SK-N-MC (cell line): ENCODE measurements around the gene PYGB.

Experiments
- DNase-seq: peaks from one replicate; pipeline ENCODE4 v3.0.0-alpha.2; 2011; ENCODE audit warnings: low read depth, low spot score
- H3K27ac ChIP-seq: fragments of 200-600 bp; sonication (generic); 2 replicates; pipeline ENCODE4 v1.5.1; 2016; ENCODE audit warnings: mixed run types
- H3K36me3 ChIP-seq: fragments of 200-600 bp; sonication (generic); 2 replicates; pipeline ENCODE4 v1.6.1; 2017; ENCODE audit warnings: antibody characterized with exemption, low read length, mixed read lengths; ENCODE audit not compliant: insufficient read depth
- H3K4me3 ChIP-seq: fragments of 200-600 bp; sonication (generic); 2 replicates; pipeline ENCODE4 v1.5.1; 2016
- H3K9ac ChIP-seq: fragments of 200-600 bp; sonication (generic); 2 replicates; pipeline ENCODE4 v1.8.0; 2017; ENCODE audit warnings: mixed run types, mixed read lengths; ENCODE audit not compliant: insufficient read length
- H3K9me3 ChIP-seq: fragments of 200-600 bp; sonication (generic); 2 replicates; pipeline ENCODE4 v1.6.1; 2017; ENCODE audit warnings: low read depth, mild to moderate bottlenecking, antibody characterized with exemption, low read length, moderate library complexity, mixed read lengths
- EZH2 ChIP-seq: fragments of 200-600 bp; sonication (generic); IDR thresholded peaks from one replicate; pipeline ENCODE4 v1.6.1; 2017; ENCODE audit warnings: antibody characterized with exemption
- FOXP2 ChIP-seq: optimal IDR thresholded peaks from 2 replicates; pipeline ENCODE3; 2011; ENCODE audit warnings: mild to moderate bottlenecking, moderate library complexity; ENCODE audit not compliant: insufficient read depth; ENCODE audit errors: extremely low read length, control extremely low read depth
- POLR2AphosphoS5 ChIP-seq: IDR thresholded peaks from 2 replicates; pipeline ENCODE4 v1.6.1; 2012; ENCODE audit warnings: mild to moderate bottlenecking, low read depth, low read length, borderline replicate concordance

The PYGB gene

GRCh38 chr20:25280051-25280573 lies 32.2 kb downstream of the PYGB start:
- no peak for TF ChIP-seq FOXP2
- TF ChIP-seq EZH2 = no peak
- TF ChIP-seq POLR2AphosphoS5 = no peak
- Histone ChIP-seq H3K36me3 (no peaks in the 10 kb centered on the region; the same call in 1 of the 2 replicates), H3K27ac (no peak overlapping the region), H3K9me3 (no peaks in the 10 kb centered on the region), H3K9ac (no peak overlapping the region), H3K4me3 (no peak overlapping the region)
- no peak for DNase-seq

DNA sequence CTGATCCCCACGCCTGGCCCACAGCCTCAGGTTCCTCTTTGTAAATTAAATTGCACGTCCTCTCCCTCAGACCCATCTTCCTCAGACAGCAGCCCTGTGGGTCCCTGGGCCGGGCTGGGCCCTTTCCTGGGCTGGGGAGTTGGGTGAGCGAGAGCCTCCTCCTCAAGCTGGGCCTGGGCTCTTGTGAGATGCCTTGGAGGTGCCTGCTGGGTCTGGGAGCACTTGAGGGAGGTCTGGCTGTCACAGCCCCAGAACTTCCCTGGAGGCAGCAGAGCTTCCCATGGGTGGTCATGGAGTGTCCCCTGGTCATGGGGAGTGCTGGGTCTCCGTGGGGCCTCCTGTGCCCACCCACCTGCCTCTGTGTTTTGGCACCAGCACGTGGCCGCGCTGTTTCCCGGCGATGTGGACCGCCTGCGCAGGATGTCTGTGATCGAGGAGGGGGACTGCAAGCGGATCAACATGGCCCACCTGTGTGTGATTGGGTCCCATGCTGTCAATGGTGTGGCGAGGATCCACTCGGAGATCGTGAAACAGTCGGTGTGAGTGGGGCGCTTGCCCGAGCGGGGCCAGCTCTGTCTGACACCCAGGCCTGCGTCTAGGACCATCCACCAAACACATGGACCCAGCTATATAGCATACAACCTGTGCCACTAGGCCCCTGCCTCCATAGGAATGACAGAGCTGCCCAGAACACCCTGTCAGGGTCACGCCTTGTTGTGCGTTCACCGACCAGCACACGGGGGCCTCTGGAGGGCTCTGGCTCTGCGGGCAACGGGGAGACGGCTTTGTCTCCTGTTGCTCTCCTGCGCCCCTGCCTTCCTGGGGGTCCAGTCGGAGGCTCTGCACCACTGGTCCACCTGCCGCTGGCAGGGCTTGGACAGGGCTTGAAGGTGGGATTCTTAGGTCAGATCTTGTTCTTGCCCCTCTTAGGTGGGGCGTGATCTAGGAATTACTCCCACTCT lies 33.0 kb downstream of the PYGB start:
- no peak overlapping the region for H3K4me3 ChIP-seq
- no peaks in the 10 kb centered on the region; the same call in 1 of the 2 replicates for H3K36me3 ChIP-seq
- H3K9me3 ChIP-seq = no peaks in the 10 kb centered on the region
- no peak overlapping the region for H3K9ac ChIP-seq
- H3K27ac ChIP-seq = no peak overlapping the region
- DNase-seq = no peak
- TF ChIP-seq FOXP2 (no peak), EZH2 (no peak), POLR2AphosphoS5 (no peak)

- TF ChIP-seq FOXP2 = no peak
- no peak for TF ChIP-seq EZH2
- TF ChIP-seq POLR2AphosphoS5 = no peak
- DNase-seq = no peak
- H3K9ac ChIP-seq = no peak overlapping the region
- no peaks in the 10 kb centered on the region for H3K9me3 ChIP-seq
- no peak overlapping the region for H3K27ac ChIP-seq
- no peak overlapping the region for H3K4me3 ChIP-seq
- no peaks in the 10 kb centered on the region; the same call in 1 of the 2 replicates for H3K36me3 ChIP-seq
Measured at GRCh38 chr20:25281541-25281991, 33.7 kb downstream of the PYGB start.

GRCh38 chr20:25282034-25282781 lies 34.3 kb downstream of the PYGB start:
- Histone ChIP-seq H3K27ac (no peak overlapping the region), H3K9ac (no peak overlapping the region), H3K4me3 (no peak overlapping the region), H3K36me3 (no peaks in the 10 kb centered on the region; the same call in 1 of the 2 replicates), H3K9me3 (no peaks in the 10 kb centered on the region)
- no peak for DNase-seq
- no peak for TF ChIP-seq EZH2
- TF ChIP-seq FOXP2 = no peak
- TF ChIP-seq POLR2AphosphoS5 = no peak

DNA sequence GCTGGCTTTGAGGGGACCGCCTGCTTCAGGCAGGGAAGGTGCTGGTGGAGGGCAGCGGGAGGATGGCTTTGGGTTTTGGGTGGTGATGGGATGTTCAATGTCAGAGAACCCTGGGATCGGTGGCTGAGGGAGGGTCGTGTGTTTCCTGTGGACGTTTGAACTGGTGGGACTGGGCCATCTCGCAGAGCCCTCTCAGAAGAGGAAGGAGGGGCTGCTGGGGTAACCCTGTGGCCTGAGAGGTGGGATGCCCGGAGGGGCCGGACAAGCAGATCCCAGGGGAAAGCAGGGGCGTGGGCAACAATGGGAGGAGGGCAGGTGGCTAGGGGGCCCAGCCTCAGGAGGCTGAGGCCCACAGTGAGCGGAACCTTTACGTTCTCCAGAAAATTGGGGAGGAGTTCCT lies 34.9 kb downstream of the PYGB start:
- no peak for DNase-seq
- Histone ChIP-seq H3K36me3 (peaks cover 3% of the 10 kb centered on the region; the same call in 1 of the 2 replicates), H3K9ac (no peak overlapping the region), H3K4me3 (no peak overlapping the region), H3K9me3 (no peaks in the 10 kb centered on the region), H3K27ac (no peak overlapping the region)
- no peak for TF ChIP-seq FOXP2
- no peak for TF ChIP-seq EZH2

DNA sequence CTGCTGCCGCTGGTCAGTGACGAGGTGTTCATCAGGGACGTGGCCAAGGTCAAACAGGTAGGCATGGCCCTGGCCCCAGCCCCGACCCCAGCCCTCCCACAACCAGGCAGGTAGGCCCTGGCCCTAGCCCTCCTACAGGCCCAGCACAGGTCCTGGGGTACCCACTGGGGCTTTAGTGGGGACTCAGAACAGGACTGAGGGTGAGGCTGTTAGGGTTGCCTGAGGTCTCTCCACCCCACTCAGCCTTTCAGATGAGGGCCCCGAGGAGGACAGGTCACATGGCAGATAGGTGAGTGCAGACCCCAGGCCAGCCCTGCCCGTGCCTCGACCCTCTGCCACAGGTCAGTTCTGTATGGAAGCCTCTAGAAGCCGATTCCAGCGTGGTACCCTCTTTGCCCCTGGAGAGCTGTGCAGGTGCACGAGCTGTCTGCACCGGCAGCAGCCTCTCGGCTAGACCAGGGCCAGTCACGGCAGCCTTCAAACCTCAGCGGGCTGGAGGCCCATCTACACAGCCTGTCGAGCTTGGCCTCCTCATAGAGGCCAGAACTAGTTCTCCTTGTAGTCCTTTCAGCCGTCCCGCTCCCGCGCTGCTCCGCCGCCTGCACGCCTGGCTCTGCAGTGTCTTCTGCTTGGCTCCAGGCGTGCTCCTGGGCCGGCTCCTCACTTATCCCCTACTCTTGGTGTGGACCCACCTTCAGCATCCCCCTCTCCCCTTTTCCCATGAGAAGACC lies 35.5 kb downstream of the PYGB start:
- TF ChIP-seq FOXP2 = no peak
- TF ChIP-seq POLR2AphosphoS5 = no peak
- TF ChIP-seq EZH2 = no peak
- Histone ChIP-seq H3K9me3 (no peaks in the 10 kb centered on the region), H3K4me3 (no peak overlapping the region), H3K27ac (no peak overlapping the region), H3K36me3 (peaks cover 3% of the 10 kb centered on the region; the same call in 1 of the 2 replicates), H3K9ac (no peak overlapping the region)
- no peak for DNase-seq

GRCh38 chr20:25284131-25284601 lies 36.3 kb downstream of the PYGB start:
- H3K36me3 ChIP-seq = peaks cover 3% of the 10 kb centered on the region; the same call in 1 of the 2 replicates
- no peak overlapping the region for H3K9ac ChIP-seq
- no peak overlapping the region for H3K27ac ChIP-seq
- no peak overlapping the region for H3K4me3 ChIP-seq
- DNase-seq = no peak
- TF ChIP-seq EZH2 (no peak), POLR2AphosphoS5 (no peak), FOXP2 (no peak)
- no peaks in the 10 kb centered on the region for H3K9me3 ChIP-seq
